ENCODE results near the gene FKBP1B. TPM values are rescaled to one million over a fixed set of nuclear protein-coding genes. Genes with fewer than 3 reads are reported as not detected.

The FKBP1B gene
- total RNA-seq, 1 experiment from 2014 or later = 58.6 TPM

DNA sequence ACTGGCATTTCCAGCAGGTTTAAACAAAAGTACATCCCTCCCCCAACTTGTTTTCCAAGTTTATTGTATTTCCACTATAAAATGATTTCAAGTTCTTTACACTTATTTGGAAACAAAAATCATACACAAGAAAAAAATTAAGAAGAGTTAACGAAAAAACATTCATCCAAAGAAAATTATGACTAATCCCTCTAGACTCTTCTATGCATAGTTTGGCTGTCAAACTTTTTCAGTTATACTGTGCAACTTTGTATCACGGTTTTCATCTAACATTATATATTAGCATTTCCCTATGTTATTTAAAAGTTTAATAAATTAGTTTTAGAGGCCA, 3.0 kb upstream of the FKBP1B start:
- ATAC-seq (no peak), DNase-seq (ENCODE audit: low spot score) (no peak)
- TF ChIP-seq, protein P1, sequence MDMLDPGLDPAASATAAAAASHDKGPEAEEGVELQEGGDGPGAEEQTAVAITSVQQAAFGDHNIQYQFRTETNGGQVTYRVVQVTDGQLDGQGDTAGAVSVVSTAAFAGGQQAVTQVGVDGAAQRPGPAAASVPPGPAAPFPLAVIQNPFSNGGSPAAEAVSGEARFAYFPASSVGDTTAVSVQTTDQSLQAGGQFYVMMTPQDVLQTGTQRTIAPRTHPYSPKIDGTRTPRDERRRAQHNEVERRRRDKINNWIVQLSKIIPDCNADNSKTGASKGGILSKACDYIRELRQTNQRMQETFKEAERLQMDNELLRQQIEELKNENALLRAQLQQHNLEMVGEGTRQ (CRISPR knock-in tag; IDR thresholded peaks at IDR 0.05) = no peak
- no peak for TF ChIP-seq JAZF1 (CRISPR knock-in tag; IDR thresholded peaks at IDR 0.05)
- TF ChIP-seq, protein P2, sequence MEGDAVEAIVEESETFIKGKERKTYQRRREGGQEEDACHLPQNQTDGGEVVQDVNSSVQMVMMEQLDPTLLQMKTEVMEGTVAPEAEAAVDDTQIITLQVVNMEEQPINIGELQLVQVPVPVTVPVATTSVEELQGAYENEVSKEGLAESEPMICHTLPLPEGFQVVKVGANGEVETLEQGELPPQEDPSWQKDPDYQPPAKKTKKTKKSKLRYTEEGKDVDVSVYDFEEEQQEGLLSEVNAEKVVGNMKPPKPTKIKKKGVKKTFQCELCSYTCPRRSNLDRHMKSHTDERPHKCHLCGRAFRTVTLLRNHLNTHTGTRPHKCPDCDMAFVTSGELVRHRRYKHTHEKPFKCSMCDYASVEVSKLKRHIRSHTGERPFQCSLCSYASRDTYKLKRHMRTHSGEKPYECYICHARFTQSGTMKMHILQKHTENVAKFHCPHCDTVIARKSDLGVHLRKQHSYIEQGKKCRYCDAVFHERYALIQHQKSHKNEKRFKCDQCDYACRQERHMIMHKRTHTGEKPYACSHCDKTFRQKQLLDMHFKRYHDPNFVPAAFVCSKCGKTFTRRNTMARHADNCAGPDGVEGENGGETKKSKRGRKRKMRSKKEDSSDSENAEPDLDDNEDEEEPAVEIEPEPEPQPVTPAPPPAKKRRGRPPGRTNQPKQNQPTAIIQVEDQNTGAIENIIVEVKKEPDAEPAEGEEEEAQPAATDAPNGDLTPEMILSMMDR (IDR thresholded peaks at IDR 0.05) = no peak
- Mint-ChIP-seq H3K9me3 (no peaks in the 10 kb centered on the region), H3K27me3 (ENCODE audit: low read depth) (no peaks in the 10 kb centered on the region), H3K36me3 (0 out of 2 replicates have a peak, but pooled peaks cover 3% of the 10 kb centered on the region), H3K4me1 (peaks cover 26% of the 10 kb centered on the region), H3K4me3 (peak overlapping the region; percentile 97), H3K27ac (no peak overlapping the region)
- CTCF ChIA-PET = interaction anchor here (1.1 to 1.8 kb wide), 4 partner anchors 14 to 120 kb away, joined by 3 to 17 read pairs (median 12); partner anchors contain the start of genes ATAD2B and TP53I3
- POLR2A ChIA-PET = interaction anchor here (1.4 to 1.8 kb wide), 3 partner anchors 13 to 119 kb away, joined by 4 to 29 read pairs (median 19); partner anchors contain the start of genes ATAD2B and SF3B6

- H3K27me3 Mint-ChIP-seq (ENCODE audit: low read depth) = no peaks in the 10 kb centered on the region
- POLR2A ChIA-PET = interaction anchor here (0.6 to 1.8 kb wide), 9 partner anchors 10 to 300 kb away, joined by 3 to 29 read pairs (median 4); partner anchors contain the start of genes ATAD2B, SF3B6 and TP53I3
- H3K4me1 Mint-ChIP-seq = peaks cover 26% of the 10 kb centered on the region
- H3K36me3 Mint-ChIP-seq = 0 out of 2 replicates have a peak, but pooled peaks cover 3% of the 10 kb centered on the region
- no peaks in the 10 kb centered on the region for H3K9me3 Mint-ChIP-seq
- peak within 1 kb of the TSS; percentile 92 for H3K27ac Mint-ChIP-seq
- H3K4me3 Mint-ChIP-seq = peak within 1 kb of the TSS; percentile 97
- CTCF ChIA-PET = interaction anchor here (0.9 to 1.8 kb wide), 11 partner anchors 14 to 245 kb away, joined by 3 to 17 read pairs (median 6); partner anchors contain the start of genes ATAD2B and TP53I3
- ATAC-seq (peak; percentile 93), DNase-seq (ENCODE audit: low spot score) (peak; percentile 94)
- TF ChIP-seq ZNF671 (CRISPR knock-in tag; IDR thresholded peaks at IDR 0.05) = no peak
- TF ChIP-seq RELA (CRISPR knock-in tag; IDR thresholded peaks at IDR 0.05; ENCODE audit: borderline replicate concordance) = no peak
- TF ChIP-seq ZMAT4 (CRISPR knock-in tag; IDR thresholded peaks at IDR 0.05) = no peak
- peak; percentile 44; the same call in 1 of the 2 replicates for TF ChIP-seq GABPB1 (CRISPR knock-in tag; IDR thresholded peaks at IDR 0.05)
- no peak for TF ChIP-seq IRF1 (CRISPR knock-in tag; IDR thresholded peaks at IDR 0.05)
- TF ChIP-seq, protein P3, sequence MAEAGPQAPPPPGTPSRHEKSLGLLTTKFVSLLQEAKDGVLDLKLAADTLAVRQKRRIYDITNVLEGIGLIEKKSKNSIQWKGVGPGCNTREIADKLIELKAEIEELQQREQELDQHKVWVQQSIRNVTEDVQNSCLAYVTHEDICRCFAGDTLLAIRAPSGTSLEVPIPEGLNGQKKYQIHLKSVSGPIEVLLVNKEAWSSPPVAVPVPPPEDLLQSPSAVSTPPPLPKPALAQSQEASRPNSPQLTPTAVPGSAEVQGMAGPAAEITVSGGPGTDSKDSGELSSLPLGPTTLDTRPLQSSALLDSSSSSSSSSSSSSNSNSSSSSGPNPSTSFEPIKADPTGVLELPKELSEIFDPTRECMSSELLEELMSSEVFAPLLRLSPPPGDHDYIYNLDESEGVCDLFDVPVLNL (CRISPR knock-in tag; IDR thresholded peaks at IDR 0.05; ENCODE audit: borderline replicate concordance, low read depth) = no peak
- no peak for TF ChIP-seq ATF3 (CRISPR knock-in tag; conservative IDR thresholded peaks at IDR 0.05)
- no peak for TF ChIP-seq PRRX2 (CRISPR knock-in tag; IDR thresholded peaks at IDR 0.05)
- 0 out of 2 replicates have a peak, but pooled peaks have one; percentile 43 for TF ChIP-seq E2F5 (CRISPR knock-in tag; IDR thresholded peaks at IDR 0.05)
- TF ChIP-seq, protein P4, sequence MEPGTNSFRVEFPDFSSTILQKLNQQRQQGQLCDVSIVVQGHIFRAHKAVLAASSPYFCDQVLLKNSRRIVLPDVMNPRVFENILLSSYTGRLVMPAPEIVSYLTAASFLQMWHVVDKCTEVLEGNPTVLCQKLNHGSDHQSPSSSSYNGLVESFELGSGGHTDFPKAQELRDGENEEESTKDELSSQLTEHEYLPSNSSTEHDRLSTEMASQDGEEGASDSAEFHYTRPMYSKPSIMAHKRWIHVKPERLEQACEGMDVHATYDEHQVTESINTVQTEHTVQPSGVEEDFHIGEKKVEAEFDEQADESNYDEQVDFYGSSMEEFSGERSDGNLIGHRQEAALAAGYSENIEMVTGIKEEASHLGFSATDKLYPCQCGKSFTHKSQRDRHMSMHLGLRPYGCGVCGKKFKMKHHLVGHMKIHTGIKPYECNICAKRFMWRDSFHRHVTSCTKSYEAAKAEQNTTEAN (CRISPR knock-in tag; IDR thresholded peaks at IDR 0.05) = no peak
- TF ChIP-seq NFYB (CRISPR knock-in tag; conservative IDR thresholded peaks at IDR 0.05; ENCODE audit: low read depth) = peak; percentile 92
- TF ChIP-seq, protein P2 (IDR thresholded peaks at IDR 0.05) = no peak
- no peak for TF ChIP-seq KAT7 (CRISPR knock-in tag; IDR thresholded peaks at IDR 0.05; ENCODE audit: borderline replicate concordance)
- TF ChIP-seq, protein P5, sequence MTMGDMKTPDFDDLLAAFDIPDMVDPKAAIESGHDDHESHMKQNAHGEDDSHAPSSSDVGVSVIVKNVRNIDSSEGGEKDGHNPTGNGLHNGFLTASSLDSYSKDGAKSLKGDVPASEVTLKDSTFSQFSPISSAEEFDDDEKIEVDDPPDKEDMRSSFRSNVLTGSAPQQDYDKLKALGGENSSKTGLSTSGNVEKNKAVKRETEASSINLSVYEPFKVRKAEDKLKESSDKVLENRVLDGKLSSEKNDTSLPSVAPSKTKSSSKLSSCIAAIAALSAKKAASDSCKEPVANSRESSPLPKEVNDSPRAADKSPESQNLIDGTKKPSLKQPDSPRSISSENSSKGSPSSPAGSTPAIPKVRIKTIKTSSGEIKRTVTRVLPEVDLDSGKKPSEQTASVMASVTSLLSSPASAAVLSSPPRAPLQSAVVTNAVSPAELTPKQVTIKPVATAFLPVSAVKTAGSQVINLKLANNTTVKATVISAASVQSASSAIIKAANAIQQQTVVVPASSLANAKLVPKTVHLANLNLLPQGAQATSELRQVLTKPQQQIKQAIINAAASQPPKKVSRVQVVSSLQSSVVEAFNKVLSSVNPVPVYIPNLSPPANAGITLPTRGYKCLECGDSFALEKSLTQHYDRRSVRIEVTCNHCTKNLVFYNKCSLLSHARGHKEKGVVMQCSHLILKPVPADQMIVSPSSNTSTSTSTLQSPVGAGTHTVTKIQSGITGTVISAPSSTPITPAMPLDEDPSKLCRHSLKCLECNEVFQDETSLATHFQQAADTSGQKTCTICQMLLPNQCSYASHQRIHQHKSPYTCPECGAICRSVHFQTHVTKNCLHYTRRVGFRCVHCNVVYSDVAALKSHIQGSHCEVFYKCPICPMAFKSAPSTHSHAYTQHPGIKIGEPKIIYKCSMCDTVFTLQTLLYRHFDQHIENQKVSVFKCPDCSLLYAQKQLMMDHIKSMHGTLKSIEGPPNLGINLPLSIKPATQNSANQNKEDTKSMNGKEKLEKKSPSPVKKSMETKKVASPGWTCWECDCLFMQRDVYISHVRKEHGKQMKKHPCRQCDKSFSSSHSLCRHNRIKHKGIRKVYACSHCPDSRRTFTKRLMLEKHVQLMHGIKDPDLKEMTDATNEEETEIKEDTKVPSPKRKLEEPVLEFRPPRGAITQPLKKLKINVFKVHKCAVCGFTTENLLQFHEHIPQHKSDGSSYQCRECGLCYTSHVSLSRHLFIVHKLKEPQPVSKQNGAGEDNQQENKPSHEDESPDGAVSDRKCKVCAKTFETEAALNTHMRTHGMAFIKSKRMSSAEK (CRISPR knock-in tag; IDR thresholded peaks at IDR 0.05; ENCODE audit: borderline replicate concordance) = no peak
Measured at GRCh38 chr2:24046930-24047702, 2.4 kb upstream of the FKBP1B start, which contains the start of gene WDCP. TSS of gene WDCP (minus strand) at chr2:24047391. CDS start at chr2:24039494, 7,897 bp downstream.
